GM18505 (cell line): ENCODE measurements around the gene SRPK3.

Experiments
- ATAC-seq: cut with Tn5 transposase; IDR thresholded peaks from one replicate; pipeline ENCODE4 v1.9.1; 2021; ENCODE audit not compliant: unreplicated experiment
- POLR2A ChIP-seq: IDR thresholded peaks from 4 replicates; pipeline ENCODE4 v1.6.1; 2011; ENCODE audit warnings: borderline replicate concordance; ENCODE audit not compliant: insufficient read depth, insufficient read length; ENCODE audit errors: extremely low read depth

SRPK3 gene

GRCh38 chrX:153794018-153794896 lies 13.4 kb downstream of the SRPK3 start, which contains the start of the genes IDH3G and SSR4:
Gene IDH3G (minus strand): TSS chrX:153794375. CDS start chrX:153794326, 49 bp downstream.
Gene SSR4 (plus strand): TSS chrX:153794668. CDS start chrX:153794688, 20 bp downstream.
- peak; percentile 75 for TF ChIP-seq POLR2A
- peak; percentile 80 for ATAC-seq

DNA sequence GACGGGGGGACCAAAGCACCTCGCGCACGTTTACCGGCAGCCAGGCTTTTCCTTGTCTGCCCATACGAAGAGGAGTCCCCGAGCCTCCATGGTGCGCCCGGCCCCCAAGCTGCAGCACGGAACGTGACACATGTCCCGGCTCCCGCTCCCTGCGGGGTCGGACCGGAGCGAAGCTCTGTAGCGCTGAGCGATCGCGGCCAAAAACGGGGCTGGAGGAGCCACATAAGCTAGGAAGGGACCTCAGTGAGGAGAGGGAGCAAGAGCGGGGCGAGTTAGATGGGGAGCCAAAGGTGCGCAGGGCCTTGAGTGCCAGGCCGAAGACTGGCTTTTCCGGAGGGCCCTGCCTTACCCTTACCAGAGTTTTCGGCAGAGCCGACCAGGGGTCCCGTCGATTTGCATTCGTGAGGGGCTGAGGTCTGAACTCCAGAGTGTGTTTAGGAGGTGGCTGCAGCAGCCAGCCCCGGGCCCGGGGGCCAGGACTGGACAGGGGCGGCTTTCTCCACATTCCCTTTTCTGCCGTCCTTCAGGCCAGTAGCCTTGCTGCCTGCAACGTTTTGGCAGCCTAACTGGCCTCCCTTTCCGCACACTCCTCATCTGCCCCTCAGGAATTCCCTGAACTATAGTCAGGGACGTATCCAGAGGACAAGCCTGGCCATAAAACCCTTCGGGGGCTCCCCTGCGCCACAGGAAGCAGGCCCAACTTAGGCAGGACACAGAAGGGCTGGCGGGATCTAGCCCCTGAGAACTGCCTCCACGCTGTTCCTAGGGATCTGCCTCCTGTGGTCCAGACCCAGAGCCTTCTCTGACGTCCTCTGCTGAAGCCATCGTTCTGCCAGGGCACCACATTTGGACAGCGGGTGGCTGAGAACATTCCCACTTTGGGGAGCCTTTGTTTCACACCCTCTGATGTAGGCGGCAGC lies 14.3 kb downstream of the SRPK3 start:
- ATAC-seq: peak; percentile 1
- no peak for TF ChIP-seq POLR2A

- no peak for TF ChIP-seq POLR2A
- ATAC-seq: no peak
Observed at GRCh38 chrX:153797415-153798015, 16.7 kb downstream of the SRPK3 start.

- ATAC-seq: no peak
- no peak for TF ChIP-seq POLR2A
Observed at GRCh38 chrX:153799326-153799725, 18.5 kb downstream of the SRPK3 start.

- ATAC-seq: no peak
Observed at GRCh38 chrX:153800177-153800722, 19.4 kb downstream of the SRPK3 start.

GRCh38 chrX:153800746-153801145 lies 19.9 kb downstream of the SRPK3 start:
- TF ChIP-seq POLR2A: no peak
- ATAC-seq: no peak

More at GRCh38 chrX:153800177-153800722, 19.4 kb downstream of the SRPK3 start:
- no peak for TF ChIP-seq POLR2A

DNA sequence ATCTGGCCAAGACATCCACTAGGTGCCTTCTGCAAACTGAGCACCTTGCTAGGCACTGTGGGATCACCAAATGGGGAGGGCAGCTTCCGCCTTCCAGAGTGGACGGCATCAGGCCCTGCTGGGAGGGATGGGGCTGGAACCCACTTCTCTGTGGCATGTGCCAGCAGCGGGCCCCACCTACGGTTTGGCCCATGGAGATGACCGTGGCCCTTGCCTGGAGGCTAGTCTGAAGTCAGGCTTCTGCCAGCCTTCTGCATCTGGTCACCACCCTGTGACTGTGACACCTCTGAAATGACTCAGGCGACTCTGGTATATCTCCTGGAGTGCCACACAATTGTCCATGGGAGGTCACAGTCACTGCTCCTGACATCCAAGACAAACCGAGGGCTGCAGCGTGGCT lies 20.8 kb downstream of the SRPK3 start:
- TF ChIP-seq POLR2A: no peak

DNA sequence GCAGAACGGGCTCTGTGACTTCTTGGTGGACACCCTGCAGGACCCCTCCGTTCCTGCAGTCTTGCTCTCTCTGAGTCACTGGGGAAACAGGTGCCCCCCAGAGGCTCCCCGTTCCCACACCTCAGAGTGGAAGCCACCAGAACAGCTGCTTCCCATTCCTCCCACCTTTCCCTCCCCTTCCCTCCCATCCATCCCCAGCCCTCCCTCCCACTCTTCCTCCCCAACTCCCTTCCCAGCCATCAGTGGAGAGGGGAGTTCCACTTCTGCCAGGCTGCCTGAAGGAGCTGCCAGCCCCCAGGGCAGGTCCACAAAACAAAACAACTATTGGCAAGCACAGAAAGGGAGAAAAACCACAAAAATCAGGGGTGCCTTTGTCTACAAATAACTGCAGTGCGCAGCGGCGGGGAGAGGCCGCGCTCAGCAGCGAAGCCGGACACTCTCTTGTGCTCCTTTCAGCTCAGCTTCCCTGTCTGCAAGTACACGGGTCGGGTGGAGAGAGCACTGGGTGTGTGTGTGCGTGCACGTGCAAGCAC lies 21.7 kb downstream of the SRPK3 start:
- no peak for TF ChIP-seq POLR2A
- ATAC-seq: no peak

More for the DNA sequence above, 20.8 kb downstream of the SRPK3 start:
- ATAC-seq: no peak

DNA sequence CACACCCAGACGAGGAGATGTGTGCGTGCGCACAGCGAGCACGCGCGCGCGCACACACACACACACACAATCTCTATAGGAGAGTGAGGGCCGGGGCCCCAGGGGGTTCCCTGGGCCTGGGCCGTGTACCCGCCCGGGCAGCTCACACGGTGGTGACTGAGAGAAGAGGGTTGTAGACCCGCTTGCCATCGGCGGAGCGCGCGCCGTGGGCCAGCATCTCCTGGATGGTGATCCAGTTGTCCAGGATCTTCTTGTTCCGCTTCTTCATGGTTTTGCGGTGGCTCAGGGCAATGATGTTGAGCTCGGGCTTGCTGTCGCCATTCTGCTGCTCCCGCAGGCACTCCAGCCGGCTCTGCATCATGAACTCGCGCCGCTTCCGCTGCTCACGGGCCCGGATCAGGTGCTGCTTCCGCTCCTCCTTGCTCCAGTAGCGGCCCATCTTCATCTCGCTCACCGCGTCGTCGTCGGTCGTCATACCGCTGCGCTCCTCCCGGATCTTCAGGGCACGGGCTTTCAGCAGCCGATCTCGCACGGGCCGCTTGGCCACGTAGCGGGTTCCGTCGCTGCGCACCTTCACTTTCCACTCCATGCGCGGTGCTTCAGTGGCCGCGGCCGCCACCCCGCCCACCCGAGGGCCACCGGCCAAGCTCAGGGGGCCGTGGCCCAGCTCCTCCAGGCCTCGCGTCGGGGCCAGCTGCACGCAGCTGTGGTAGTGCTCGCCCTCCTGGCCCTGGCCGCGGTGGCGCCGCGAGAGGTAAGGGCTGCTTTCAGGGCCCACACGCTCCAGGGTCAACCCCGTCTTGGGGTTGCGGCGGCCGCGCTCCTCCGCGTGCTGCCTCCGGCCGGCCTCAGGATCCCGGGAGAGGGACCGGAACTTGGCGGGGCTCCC lies 22.6 kb downstream of the SRPK3 start:
- no peak for TF ChIP-seq POLR2A
- ATAC-seq: no peak

- no peak for ATAC-seq
- TF ChIP-seq POLR2A: no peak
Observed at GRCh38 chrX:153804100-153804595, 23.3 kb downstream of the SRPK3 start.

- no peak for ATAC-seq
Observed at GRCh38 chrX:153804621-153805020, 23.8 kb downstream of the SRPK3 start.

More at GRCh38 chrX:153804621-153805020, 23.8 kb downstream of the SRPK3 start:
- TF ChIP-seq POLR2A: no peak
